ENCODE results near the gene GSE1. TPM values are rescaled to one million over a fixed set of nuclear protein-coding genes. Genes with fewer than 3 reads are reported as not detected.

GSE1 gene
- total and polyA plus RNA-seq, 9 of the 15 experiments (the other 6 are each of a cell fraction or from before 2014, with no cell fraction given), result 12.2 to 244 (median 57.9) TPM

DNA sequence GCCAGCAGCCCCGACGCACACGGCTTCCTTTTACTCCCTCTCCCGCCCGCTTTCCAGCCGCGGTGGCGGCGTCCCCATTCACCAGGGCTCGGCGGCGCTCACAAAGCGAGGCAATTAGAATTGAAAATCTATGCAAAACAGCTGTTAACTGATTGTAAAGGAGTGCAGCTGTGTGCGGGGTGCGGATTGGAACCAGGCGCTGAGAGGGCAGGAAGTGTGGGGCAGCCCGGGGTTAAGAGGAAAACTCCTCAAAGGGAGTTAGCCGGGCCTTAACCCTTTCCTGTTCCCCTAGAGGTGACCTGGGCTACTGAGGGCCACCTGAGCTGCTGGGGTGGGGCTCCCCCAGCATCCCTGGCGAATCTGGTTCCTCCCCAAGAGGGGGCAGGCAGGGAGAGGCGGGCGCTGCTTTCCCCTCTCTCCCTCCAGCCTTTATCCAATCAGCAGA, 5.8 kb upstream of the GSE1 start (continued):
- TF ChIP-seq, protein P1, sequence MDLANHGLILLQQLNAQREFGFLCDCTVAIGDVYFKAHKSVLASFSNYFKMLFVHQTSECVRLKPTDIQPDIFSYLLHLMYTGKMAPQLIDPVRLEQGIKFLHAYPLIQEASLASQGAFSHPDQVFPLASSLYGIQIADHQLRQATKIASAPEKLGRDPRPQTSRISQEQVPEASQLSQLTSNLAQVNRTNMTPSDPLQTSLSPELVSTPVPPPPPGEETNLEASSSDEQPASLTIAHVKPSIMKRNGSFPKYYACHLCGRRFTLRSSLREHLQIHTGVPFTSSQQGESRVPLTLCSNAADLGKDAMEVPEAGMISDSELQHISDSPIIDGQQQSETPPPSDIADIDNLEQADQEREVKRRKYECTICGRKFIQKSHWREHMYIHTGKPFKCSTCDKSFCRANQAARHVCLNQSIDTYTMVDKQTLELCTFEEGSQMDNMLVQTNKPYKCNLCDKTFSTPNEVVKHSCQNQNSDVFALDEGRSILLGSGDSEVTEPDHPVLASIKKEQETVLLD (IDR thresholded peaks at IDR 0.05), result peak; percentile 13; the same call in 1 of the 2 replicates
- TF ChIP-seq SMC3 (conservative IDR thresholded peaks at IDR 0.05; ENCODE audit: insufficient read depth, low read depth, low read length) (no peak), DNMT1 (IDR thresholded peaks at IDR 0.05) (no peak), NCOR1 (IDR thresholded peaks at IDR 0.05) (peak; percentile 32; the same call in 1 of the 2 replicates), TFAP4 (CRISPR knock-in tag; IDR thresholded peaks at IDR 0.05; ENCODE audit: borderline replicate concordance) (peak; percentile 97), ELF4 (CRISPR knock-in tag; IDR thresholded peaks at IDR 0.05) (no peak), ZNF668 (CRISPR knock-in tag; IDR thresholded peaks at IDR 0.05) (no peak), ATF3 (IDR thresholded peaks at IDR 0.05) (no peak), ATF3 (CRISPR knock-in tag; conservative IDR thresholded peaks at IDR 0.05) (0 out of 2 replicates have a peak, but pooled peaks have one; percentile 57), TEAD4 (IDR thresholded peaks at IDR 0.05; ENCODE audit: low read length) (peak; percentile 48; the same call in 1 of the 2 replicates), TEAD4 (CRISPR knock-in tag; IDR thresholded peaks at IDR 0.05; ENCODE audit: borderline replicate concordance) (no peak), NFIC (IDR thresholded peaks at IDR 0.05) (peak; percentile 5; the same call in 1 of the 2 replicates), SMAD1 (IDR thresholded peaks at IDR 0.05; ENCODE audit: low read depth, low read length, partially characterized antibody) (peak; percentile 19)
- TF ChIP-seq, protein P2, sequence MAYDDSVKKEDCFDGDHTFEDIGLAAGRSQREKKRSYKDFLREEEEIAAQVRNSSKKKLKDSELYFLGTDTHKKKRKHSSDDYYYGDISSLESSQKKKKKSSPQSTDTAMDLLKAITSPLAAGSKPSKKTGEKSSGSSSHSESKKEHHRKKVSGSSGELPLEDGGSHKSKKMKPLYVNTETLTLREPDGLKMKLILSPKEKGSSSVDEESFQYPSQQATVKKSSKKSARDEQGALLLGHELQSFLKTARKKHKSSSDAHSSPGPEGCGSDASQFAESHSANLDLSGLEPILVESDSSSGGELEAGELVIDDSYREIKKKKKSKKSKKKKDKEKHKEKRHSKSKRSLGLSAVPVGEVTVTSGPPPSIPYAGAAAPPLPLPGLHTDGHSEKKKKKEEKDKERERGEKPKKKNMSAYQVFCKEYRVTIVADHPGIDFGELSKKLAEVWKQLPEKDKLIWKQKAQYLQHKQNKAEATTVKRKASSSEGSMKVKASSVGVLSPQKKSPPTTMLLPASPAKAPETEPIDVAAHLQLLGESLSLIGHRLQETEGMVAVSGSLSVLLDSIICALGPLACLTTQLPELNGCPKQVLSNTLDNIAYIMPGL (CRISPR knock-in tag; IDR thresholded peaks at IDR 0.05), result 0 out of 2 replicates have a peak, but pooled peaks have one; percentile 44
